ENCODE results near the gene EPOP. TPM values are rescaled to one million over a fixed set of nuclear protein-coding genes. Genes with fewer than 3 reads are reported as not detected.

Gene EPOP
- total RNA-seq, 1 experiment from 2014 or later = 12.3 TPM

DNA sequence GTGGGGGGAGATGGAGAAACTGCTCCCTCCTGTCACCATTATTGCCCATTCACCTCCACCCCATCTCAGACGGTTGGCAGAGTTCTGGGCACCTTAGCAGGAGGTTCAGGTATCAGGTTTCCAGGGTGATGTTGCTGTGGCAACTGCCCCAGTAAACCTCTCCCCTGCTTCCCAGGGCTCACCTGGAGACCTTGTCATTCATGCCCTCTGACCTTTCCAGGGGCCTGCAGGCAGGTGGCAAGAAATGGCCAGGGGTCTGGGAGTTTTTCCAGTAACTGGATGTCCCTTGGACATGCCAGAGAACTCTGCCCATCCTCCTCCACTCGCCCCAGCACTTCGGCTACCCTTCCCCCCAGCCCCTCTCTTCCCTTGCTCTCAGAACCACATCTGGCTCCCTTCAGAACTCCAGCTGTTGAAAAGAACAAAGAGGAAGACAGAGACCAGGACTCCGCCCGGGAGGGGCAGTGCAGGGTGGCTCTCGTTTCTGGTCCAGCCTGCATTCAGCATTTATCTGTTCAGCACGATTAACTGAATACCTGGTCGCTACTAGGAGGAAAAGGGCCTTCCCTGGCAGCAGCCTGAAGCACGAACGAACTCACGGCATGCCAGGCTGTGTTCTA, 38.8 kb upstream of the EPOP start:
- H3K9me3 Mint-ChIP-seq = no peaks in the 10 kb centered on the region
- H3K27me3 Mint-ChIP-seq (ENCODE audit: low read depth) = peaks cover 14% of the 10 kb centered on the region
- H3K4me3 Mint-ChIP-seq = no peak overlapping the region
- H3K4me1 Mint-ChIP-seq = peaks cover 55% of the 10 kb centered on the region
- CTCF ChIA-PET = interaction anchor here (0.5 to 0.7 kb wide), 2 partner anchors 22 kb away, joined by 4 to 5 read pairs; no protein-coding TSS in a partner anchor
- DNase-seq (ENCODE audit: low spot score) = no peak
- no peak overlapping the region for H3K27ac Mint-ChIP-seq
- TF ChIP-seq ELF4 (CRISPR knock-in tag; IDR thresholded peaks at IDR 0.05; ENCODE audit: low read depth) (no peak), ZNF219 (CRISPR knock-in tag; IDR thresholded peaks at IDR 0.05; ENCODE audit: borderline replicate concordance) (no peak), GTF2I (CRISPR knock-in tag; conservative IDR thresholded peaks at IDR 0.05) (no peak), HMGA2 (CRISPR knock-in tag; IDR thresholded peaks at IDR 0.05) (no peak), NR3C1 (CRISPR knock-in tag; conservative IDR thresholded peaks at IDR 0.05; ENCODE audit: low read depth) (no peak), ZNF423 (CRISPR knock-in tag; IDR thresholded peaks at IDR 0.05) (no peak)
- TF ChIP-seq, protein P1, sequence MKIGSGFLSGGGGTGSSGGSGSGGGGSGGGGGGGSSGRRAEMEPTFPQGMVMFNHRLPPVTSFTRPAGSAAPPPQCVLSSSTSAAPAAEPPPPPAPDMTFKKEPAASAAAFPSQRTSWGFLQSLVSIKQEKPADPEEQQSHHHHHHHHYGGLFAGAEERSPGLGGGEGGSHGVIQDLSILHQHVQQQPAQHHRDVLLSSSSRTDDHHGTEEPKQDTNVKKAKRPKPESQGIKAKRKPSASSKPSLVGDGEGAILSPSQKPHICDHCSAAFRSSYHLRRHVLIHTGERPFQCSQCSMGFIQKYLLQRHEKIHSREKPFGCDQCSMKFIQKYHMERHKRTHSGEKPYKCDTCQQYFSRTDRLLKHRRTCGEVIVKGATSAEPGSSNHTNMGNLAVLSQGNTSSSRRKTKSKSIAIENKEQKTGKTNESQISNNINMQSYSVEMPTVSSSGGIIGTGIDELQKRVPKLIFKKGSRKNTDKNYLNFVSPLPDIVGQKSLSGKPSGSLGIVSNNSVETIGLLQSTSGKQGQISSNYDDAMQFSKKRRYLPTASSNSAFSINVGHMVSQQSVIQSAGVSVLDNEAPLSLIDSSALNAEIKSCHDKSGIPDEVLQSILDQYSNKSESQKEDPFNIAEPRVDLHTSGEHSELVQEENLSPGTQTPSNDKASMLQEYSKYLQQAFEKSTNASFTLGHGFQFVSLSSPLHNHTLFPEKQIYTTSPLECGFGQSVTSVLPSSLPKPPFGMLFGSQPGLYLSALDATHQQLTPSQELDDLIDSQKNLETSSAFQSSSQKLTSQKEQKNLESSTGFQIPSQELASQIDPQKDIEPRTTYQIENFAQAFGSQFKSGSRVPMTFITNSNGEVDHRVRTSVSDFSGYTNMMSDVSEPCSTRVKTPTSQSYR (CRISPR knock-in tag; IDR thresholded peaks at IDR 0.05) = no peak
- TF ChIP-seq, protein P2, sequence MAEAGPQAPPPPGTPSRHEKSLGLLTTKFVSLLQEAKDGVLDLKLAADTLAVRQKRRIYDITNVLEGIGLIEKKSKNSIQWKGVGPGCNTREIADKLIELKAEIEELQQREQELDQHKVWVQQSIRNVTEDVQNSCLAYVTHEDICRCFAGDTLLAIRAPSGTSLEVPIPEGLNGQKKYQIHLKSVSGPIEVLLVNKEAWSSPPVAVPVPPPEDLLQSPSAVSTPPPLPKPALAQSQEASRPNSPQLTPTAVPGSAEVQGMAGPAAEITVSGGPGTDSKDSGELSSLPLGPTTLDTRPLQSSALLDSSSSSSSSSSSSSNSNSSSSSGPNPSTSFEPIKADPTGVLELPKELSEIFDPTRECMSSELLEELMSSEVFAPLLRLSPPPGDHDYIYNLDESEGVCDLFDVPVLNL (CRISPR knock-in tag; IDR thresholded peaks at IDR 0.05; ENCODE audit: borderline replicate concordance, low read depth) = no peak
- TF ChIP-seq, protein P3, sequence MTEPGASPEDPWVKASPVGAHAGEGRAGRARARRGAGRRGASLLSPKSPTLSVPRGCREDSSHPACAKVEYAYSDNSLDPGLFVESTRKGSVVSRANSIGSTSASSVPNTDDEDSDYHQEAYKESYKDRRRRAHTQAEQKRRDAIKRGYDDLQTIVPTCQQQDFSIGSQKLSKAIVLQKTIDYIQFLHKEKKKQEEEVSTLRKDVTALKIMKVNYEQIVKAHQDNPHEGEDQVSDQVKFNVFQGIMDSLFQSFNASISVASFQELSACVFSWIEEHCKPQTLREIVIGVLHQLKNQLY (CRISPR knock-in tag; IDR thresholded peaks at IDR 0.05) = no peak
- peak; percentile 8 for ATAC-seq
- H3K36me3 Mint-ChIP-seq = no peaks in the 10 kb centered on the region
- POLR2A ChIA-PET = no interaction called here

DNA sequence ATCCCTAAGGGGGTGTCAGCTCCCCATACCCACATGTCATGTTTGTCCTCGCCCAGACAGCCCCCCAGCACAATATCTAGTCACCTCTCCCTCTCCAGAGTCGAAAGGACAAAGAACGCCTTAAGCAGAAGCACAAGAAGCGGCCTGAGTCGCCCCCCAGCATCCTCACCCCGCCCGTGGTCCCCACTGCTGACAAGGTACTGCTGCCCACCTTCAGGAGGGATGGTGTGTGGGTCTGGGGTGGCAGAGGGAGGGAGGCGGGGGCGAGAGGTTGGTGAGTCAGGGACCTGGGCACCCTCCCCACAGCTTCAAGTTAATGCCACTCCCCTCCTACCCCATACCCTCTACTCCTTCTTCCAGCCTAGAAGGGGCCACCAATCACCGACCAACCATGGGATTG, 37.8 kb upstream of the EPOP start:
- DNase-seq (ENCODE audit: low spot score) = no peak
- Mint-ChIP-seq H3K27ac (no peak overlapping the region), H3K4me3 (no peak overlapping the region), H3K4me1 (peaks cover 54% of the 10 kb centered on the region), H3K36me3 (0 out of 2 replicates have a peak, but pooled peaks cover 3% of the 10 kb centered on the region), H3K27me3 (ENCODE audit: low read depth) (peaks cover 23% of the 10 kb centered on the region), H3K9me3 (no peaks in the 10 kb centered on the region)
- CTCF ChIA-PET = interaction anchor here (2.4 kb wide), 1 partner anchor 22 kb away, joined by 13 read pairs; no protein-coding TSS in a partner anchor
- POLR2A ChIA-PET = no interaction called here
- no peak for ATAC-seq
- TF ChIP-seq FOXP1 (CRISPR knock-in tag; IDR thresholded peaks at IDR 0.05; ENCODE audit: borderline replicate concordance) = no peak
- TF ChIP-seq ZBTB21 (CRISPR knock-in tag; IDR thresholded peaks at IDR 0.05; ENCODE audit: borderline replicate concordance) = no peak
- TF ChIP-seq, protein P4, sequence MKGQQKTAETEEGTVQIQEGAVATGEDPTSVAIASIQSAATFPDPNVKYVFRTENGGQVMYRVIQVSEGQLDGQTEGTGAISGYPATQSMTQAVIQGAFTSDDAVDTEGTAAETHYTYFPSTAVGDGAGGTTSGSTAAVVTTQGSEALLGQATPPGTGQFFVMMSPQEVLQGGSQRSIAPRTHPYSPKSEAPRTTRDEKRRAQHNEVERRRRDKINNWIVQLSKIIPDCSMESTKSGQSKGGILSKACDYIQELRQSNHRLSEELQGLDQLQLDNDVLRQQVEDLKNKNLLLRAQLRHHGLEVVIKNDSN (CRISPR knock-in tag; IDR thresholded peaks at IDR 0.05) = no peak
- TF ChIP-seq CREM (CRISPR knock-in tag; IDR thresholded peaks at IDR 0.05) = no peak
- no peak for TF ChIP-seq GABPB1 (CRISPR knock-in tag; IDR thresholded peaks at IDR 0.05)
- no peak for TF ChIP-seq ZNF263 (CRISPR knock-in tag; IDR thresholded peaks at IDR 0.05; ENCODE audit: low read depth)
- no peak for TF ChIP-seq SOX15 (CRISPR knock-in tag; IDR thresholded peaks at IDR 0.05)
- no peak for TF ChIP-seq JUN (CRISPR knock-in tag; IDR thresholded peaks at IDR 0.05)
- TF ChIP-seq ZNF423 (CRISPR knock-in tag; IDR thresholded peaks at IDR 0.05) = no peak
- TF ChIP-seq FOXJ3 (CRISPR knock-in tag; IDR thresholded peaks at IDR 0.05; ENCODE audit: borderline replicate concordance) = no peak
- TF ChIP-seq, protein P5, sequence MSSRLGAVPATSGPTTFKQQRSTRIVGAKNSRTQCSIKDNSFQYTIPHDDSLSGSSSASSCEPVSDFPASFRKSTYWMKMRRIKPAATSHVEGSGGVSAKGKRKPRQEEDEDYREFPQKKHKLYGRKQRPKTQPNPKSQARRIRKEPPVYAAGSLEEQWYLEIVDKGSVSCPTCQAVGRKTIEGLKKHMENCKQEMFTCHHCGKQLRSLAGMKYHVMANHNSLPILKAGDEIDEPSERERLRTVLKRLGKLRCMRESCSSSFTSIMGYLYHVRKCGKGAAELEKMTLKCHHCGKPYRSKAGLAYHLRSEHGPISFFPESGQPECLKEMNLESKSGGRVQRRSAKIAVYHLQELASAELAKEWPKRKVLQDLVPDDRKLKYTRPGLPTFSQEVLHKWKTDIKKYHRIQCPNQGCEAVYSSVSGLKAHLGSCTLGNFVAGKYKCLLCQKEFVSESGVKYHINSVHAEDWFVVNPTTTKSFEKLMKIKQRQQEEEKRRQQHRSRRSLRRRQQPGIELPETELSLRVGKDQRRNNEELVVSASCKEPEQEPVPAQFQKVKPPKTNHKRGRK (CRISPR knock-in tag; IDR thresholded peaks at IDR 0.05; ENCODE audit: borderline replicate concordance) = no peak
- TF ChIP-seq EMX1 (CRISPR knock-in tag; IDR thresholded peaks at IDR 0.05) = no peak
- no peak for TF ChIP-seq NR1H2 (CRISPR knock-in tag; IDR thresholded peaks at IDR 0.05)
- TF ChIP-seq, protein P6, sequence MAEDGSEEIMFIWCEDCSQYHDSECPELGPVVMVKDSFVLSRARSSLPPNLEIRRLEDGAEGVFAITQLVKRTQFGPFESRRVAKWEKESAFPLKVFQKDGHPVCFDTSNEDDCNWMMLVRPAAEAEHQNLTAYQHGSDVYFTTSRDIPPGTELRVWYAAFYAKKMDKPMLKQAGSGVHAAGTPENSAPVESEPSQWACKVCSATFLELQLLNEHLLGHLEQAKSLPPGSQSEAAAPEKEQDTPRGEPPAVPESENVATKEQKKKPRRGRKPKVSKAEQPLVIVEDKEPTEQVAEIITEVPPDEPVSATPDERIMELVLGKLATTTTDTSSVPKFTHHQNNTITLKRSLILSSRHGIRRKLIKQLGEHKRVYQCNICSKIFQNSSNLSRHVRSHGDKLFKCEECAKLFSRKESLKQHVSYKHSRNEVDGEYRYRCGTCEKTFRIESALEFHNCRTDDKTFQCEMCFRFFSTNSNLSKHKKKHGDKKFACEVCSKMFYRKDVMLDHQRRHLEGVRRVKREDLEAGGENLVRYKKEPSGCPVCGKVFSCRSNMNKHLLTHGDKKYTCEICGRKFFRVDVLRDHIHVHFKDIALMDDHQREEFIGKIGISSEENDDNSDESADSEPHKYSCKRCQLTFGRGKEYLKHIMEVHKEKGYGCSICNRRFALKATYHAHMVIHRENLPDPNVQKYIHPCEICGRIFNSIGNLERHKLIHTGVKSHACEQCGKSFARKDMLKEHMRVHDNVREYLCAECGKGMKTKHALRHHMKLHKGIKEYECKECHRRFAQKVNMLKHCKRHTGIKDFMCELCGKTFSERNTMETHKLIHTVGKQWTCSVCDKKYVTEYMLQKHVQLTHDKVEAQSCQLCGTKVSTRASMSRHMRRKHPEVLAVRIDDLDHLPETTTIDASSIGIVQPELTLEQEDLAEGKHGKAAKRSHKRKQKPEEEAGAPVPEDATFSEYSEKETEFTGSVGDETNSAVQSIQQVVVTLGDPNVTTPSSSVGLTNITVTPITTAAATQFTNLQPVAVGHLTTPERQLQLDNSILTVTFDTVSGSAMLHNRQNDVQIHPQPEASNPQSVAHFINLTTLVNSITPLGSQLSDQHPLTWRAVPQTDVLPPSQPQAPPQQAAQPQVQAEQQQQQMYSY (CRISPR knock-in tag; IDR thresholded peaks at IDR 0.05) = no peak
- TF ChIP-seq, protein P7, sequence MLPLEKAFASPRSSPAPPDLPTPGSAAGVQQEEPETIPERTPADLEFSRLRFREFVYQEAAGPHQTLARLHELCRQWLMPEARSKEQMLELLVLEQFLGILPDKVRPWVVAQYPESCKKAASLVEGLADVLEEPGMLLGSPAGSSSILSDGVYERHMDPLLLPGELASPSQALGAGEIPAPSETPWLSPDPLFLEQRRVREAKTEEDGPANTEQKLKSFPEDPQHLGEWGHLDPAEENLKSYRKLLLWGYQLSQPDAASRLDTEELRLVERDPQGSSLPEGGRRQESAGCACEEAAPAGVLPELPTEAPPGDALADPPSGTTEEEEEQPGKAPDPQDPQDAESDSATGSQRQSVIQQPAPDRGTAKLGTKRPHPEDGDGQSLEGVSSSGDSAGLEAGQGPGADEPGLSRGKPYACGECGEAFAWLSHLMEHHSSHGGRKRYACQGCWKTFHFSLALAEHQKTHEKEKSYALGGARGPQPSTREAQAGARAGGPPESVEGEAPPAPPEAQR (CRISPR knock-in tag; IDR thresholded peaks at IDR 0.05) = no peak
- no peak for TF ChIP-seq ZNF121 (CRISPR knock-in tag; IDR thresholded peaks at IDR 0.05)
